Gastrocnemius medialis (tissue), 4 donors: ENCODE data around the gene TNS3. TPM values are rescaled to one million over a fixed set of nuclear protein-coding genes. Genes with fewer than 3 reads are reported as not detected.

Experiments used
- ATAC-seq, 2 donors: fragments of 150-250 bp; one replicate each; pipeline ENCODE4 v1.9.1; 2016
- DNase-seq, 2 donors: peaks; one replicate each; pipeline ENCODE4 v3.0.0-alpha.2; 2019
- H3K27ac ChIP-seq, 4 donors: fragments of 200-600 bp; sonication (generic); 1 replicate in 1 of 4; 2 replicates in 3 of 4; pipeline ENCODE4 v1.5.1; 2016 to 2018; ENCODE audit warnings: mild to moderate bottlenecking in 2 of 4, moderate library complexity in 1 of 4
- H3K27me3 ChIP-seq, 3 donors: fragments of 200-600 bp; sonication (generic) in 2 of 3; 1 replicate in 1 of 3; 2 replicates in 2 of 3; pipeline versions ENCODE4 v1.5.1 to v1.6.0; 2016 to 2019; ENCODE audit warnings: mild to moderate bottlenecking in 1 of 3, moderate library complexity in 1 of 3
- H3K36me3 ChIP-seq, 2 donors: fragments of 200-600 bp; sonication (generic) in 1 of 2; one replicate each; pipeline ENCODE4 v1.5.1; 2017 to 2018
- H3K4me1 ChIP-seq, 2 donors: fragments of 200-600 bp; sonication (generic) in 1 of 2; one replicate each; pipeline ENCODE4 v1.5.1; 2016 to 2017; ENCODE audit warnings: mild to moderate bottlenecking in 2 of 2
- H3K4me3 ChIP-seq, 4 donors: fragments of 200-600 bp; sonication (generic) in 3 of 4; 1 replicate in 1 of 4; 2 replicates in 3 of 4; pipeline ENCODE4 v1.5.1; 2016 to 2019; ENCODE audit warnings: mild to moderate bottlenecking in 2 of 4
- H3K9me3 ChIP-seq, 3 donors: fragments of 200-600 bp; sonication (generic) in 2 of 3; 1 replicate in 1 of 3; 2 replicates in 2 of 3; pipeline ENCODE4 v1.5.1; 2016 to 2019
- CTCF ChIP-seq, 5 experiments: fragments of 450-650 bp in 3 of 5; fragments of 200-600 bp in 2 of 5; sonication (generic) in 2 of 5; IDR thresholded peaks in 4 of 5; conservative IDR thresholded peaks in 1 of 5; 1 replicate in 4 of 5; 2 replicates in 1 of 5; pipeline ENCODE4 v1.5.1; 2016 to 2019; ENCODE audit warnings: antibody characterized with exemption in 5 of 5, mild to moderate bottlenecking in 3 of 5, moderate library complexity in 3 of 5
- POLR2A ChIP-seq, 2 donors: fragments of 450-650 bp; IDR thresholded peaks; one replicate each; pipeline ENCODE4 v1.6.1; 2017; ENCODE audit warnings: antibody characterized with exemption in 2 of 2, mild to moderate bottlenecking in 2 of 2, moderate library complexity in 2 of 2
- in situ Hi-C, 4 donors: fragments of 200-750 bp; cut with MboI; loops; one replicate each; pipeline versions ENCODE4 v1.15.0 to v1.8.0; 2017; ENCODE audit warnings: low sequenced_read_pairs in 4 of 4
- intact Hi-C: fragments of 100-400 bp; cut with DNase I; formaldehyde crosslinking; loops from one replicate; pipeline ENCODE4 v1.15.1; 2023; ENCODE audit warnings: low total_unique reads
- total RNA-seq, 4 donors: library from RNA; depleted of rRNA; stranded (reverse); fragments of >200 nt; gene quantifications; one replicate each; pipeline versions ENCODE4 v1.1.0 to v1.2.3, GENCODE V29; 2016

TNS3 gene
- total RNA-seq, 4 donors from 2014 or later, result 39.4 to 64.3 (median 50.5) TPM

GRCh38 chr7:47430422-47430821 lies 151.5 kb downstream of the TNS3 start:
- DNase-seq (no peak), ATAC-seq (no peak)
- Histone ChIP-seq H3K36me3 (peaks cover 0 to 8% of the 10 kb centered on the region in 2 donors), H3K9me3 (no peaks in the 10 kb centered on the region), H3K4me3 (no peak overlapping the region), H3K27me3 (no peaks in the 10 kb centered on the region), H3K4me1 (peaks cover 14 to 15% of the 10 kb centered on the region in 2 donors), H3K27ac (no peak overlapping the region)
- intact Hi-C loops, result no loop called here
- in situ Hi-C loops, result loop anchor here (10.0 to 25.0 kb wide), 6 partner anchors 144 to 394 kb away; partner anchors contain the start of gene TNS3 (in 2 of the 4)
- TF ChIP-seq POLR2A (IDR thresholded peaks at IDR 0.05) (no peak), CTCF (IDR thresholded peaks at IDR 0.05 in 4 of 5, conservative IDR thresholded peaks at IDR 0.05 in 1 of 5) (no peak)

- TF ChIP-seq POLR2A (IDR thresholded peaks at IDR 0.05) (no peak), CTCF (IDR thresholded peaks at IDR 0.05 in 4 of 5, conservative IDR thresholded peaks at IDR 0.05 in 1 of 5) (no peak)
- H3K36me3 ChIP-seq, result peaks cover 0 to 8% of the 10 kb centered on the region in 2 donors
- no peaks in the 10 kb centered on the region for H3K9me3 ChIP-seq
- ATAC-seq, result no peak
- H3K27me3 ChIP-seq, result no peaks in the 10 kb centered on the region
- peaks cover 14 to 15% of the 10 kb centered on the region in 2 donors for H3K4me1 ChIP-seq
- no peak for DNase-seq
- intact Hi-C loops, result no loop called here
- H3K27ac ChIP-seq, result no peak overlapping the region
- no peak overlapping the region for H3K4me3 ChIP-seq
- in situ Hi-C loops, result loop anchor here in 3 of 4 donors (25.0 kb wide), 2 partner anchors 158 to 167 kb away; partner anchors contain the start of gene TNS3 (in 2 of the 3)
Observed at GRCh38 chr7:47428768-47429472, 153.0 kb downstream of the TNS3 start.

GRCh38 chr7:47428052-47428767 lies 153.7 kb downstream of the TNS3 start:
- ATAC-seq (no peak), DNase-seq (no peak)
- Histone ChIP-seq H3K4me1 (peaks cover 14 to 15% of the 10 kb centered on the region in 2 donors), H3K36me3 (peaks cover 0 to 11% of the 10 kb centered on the region in 2 donors), H3K27ac (no peak overlapping the region), H3K9me3 (no peaks in the 10 kb centered on the region), H3K27me3 (no peaks in the 10 kb centered on the region), H3K4me3 (no peak overlapping the region)
- in situ Hi-C loops, result loop anchor here in 3 of 4 donors (25.0 kb wide), 2 partner anchors 159 to 166 kb away; partner anchors contain the start of gene TNS3 (in 2 of the 3)
- TF ChIP-seq CTCF (IDR thresholded peaks at IDR 0.05 in 4 of 5, conservative IDR thresholded peaks at IDR 0.05 in 1 of 5), result no peak
- no peak for TF ChIP-seq POLR2A (IDR thresholded peaks at IDR 0.05)
- intact Hi-C loops, result no loop called here

GRCh38 chr7:47427051-47427643 lies 154.8 kb downstream of the TNS3 start:
- Histone ChIP-seq H3K4me3 (no peak overlapping the region), H3K9me3 (no peaks in the 10 kb centered on the region), H3K27me3 (no peaks in the 10 kb centered on the region), H3K27ac (peak overlapping the region in 1 of 4 donors; percentile 7), H3K36me3 (peaks cover 0 to 9% of the 10 kb centered on the region in 2 donors), H3K4me1 (peaks cover 15 to 18% of the 10 kb centered on the region in 2 donors)
- intact Hi-C loops, result no loop called here
- in situ Hi-C loops, result loop anchor here in 3 of 4 donors (25.0 kb wide), 2 partner anchors 160 to 165 kb away; partner anchors contain the start of gene TNS3 (in 2 of the 3)
- DNase-seq (no peak), ATAC-seq (peak in 1 of 2 donors; percentile 40)
- no peak for TF ChIP-seq POLR2A (IDR thresholded peaks at IDR 0.05)
- no peak for TF ChIP-seq CTCF (IDR thresholded peaks at IDR 0.05 in 4 of 5, conservative IDR thresholded peaks at IDR 0.05 in 1 of 5)
